K562 (cell line): Measurements from ENCODE around the gene DCAF10. TPM values are rescaled to one million over a fixed set of nuclear protein-coding genes. Genes with fewer than 3 reads are reported as not detected.

Experiments used
- ARID1B ChIP-seq: fragments of 450-650 bp; IDR thresholded peaks from 2 replicates; pipeline ENCODE4 v1.6.1; 2016; ENCODE audit warnings: antibody characterized with exemption, mild to moderate bottlenecking, inconsistent platforms
- CBX1 ChIP-seq: sonication (generic); IDR thresholded peaks from 2 replicates; pipeline ENCODE4 v1.6.1; 2016; ENCODE audit warnings: antibody characterized with exemption, low read depth, mild to moderate bottlenecking
- CHD1 ChIP-seq: fragments of 200-600 bp; sonication (generic); IDR thresholded peaks from one replicate; pipeline ENCODE4 v1.6.1; 2012; ENCODE audit warnings: mild to moderate bottlenecking, moderate library complexity, low read length, inconsistent platforms
- CREB1 ChIP-seq, 2 experiments: sonication (generic) in 1 of 2; formaldehyde crosslinking in 1 of 2; IDR thresholded peaks; 2 replicates each; pipeline versions ENCODE4 v1.6.1 to v1.8.0; 2012 to 2022; ENCODE audit warnings: inconsistent platforms in 1 of 2, mild to moderate bottlenecking in 1 of 2, missing genetic modification reagents in 1 of 2, moderate library complexity in 1 of 2
- CREB5 ChIP-seq: fragments of 250-450 bp; sonication (Bioruptor Pico); IDR thresholded peaks from 2 replicates; pipeline ENCODE4 v1.5.0; 2020; ENCODE audit warnings: mild to moderate bottlenecking
- FIP1L1 ChIP-seq: fragments of 200-400 bp; formaldehyde crosslinking; IDR thresholded peaks from 2 replicates; pipeline ENCODE4 v1.6.1; 2018; ENCODE audit warnings: mild to moderate bottlenecking, low read depth, low read length; ENCODE audit not compliant: poor library complexity, severe bottlenecking
- FOXJ2 ChIP-seq: fragments of 200-800 bp; sonication (Bioruptor generic); IDR thresholded peaks from 2 replicates; pipeline ENCODE4 v1.6.1; 2016; ENCODE audit warnings: missing genetic modification characterization, missing compliant biosample characterization
- KDM5B ChIP-seq: fragments of 200-600 bp; sonication (generic); IDR thresholded peaks from 2 replicates; pipeline ENCODE4 v1.6.1; 2012; ENCODE audit warnings: low read depth, mild to moderate bottlenecking, moderate library complexity, low read length, control low read depth, inconsistent platforms; ENCODE audit not compliant: insufficient replicate concordance
- MEF2D ChIP-seq: conservative IDR thresholded peaks from 2 replicates; pipeline ENCODE4 v1.6.1; 2016; ENCODE audit warnings: low read depth, missing genetic modification characterization, missing compliant biosample characterization
- NCOA6 ChIP-seq: fragments of 450-650 bp; IDR thresholded peaks from 2 replicates; pipeline ENCODE4 v1.6.1; 2017; ENCODE audit warnings: mild to moderate bottlenecking
- PHTF2 ChIP-seq: fragments of 250-450 bp; sonication (Bioruptor Pico); IDR thresholded peaks from 2 replicates; pipeline ENCODE4 v1.5.0; 2021; ENCODE audit warnings: mild to moderate bottlenecking
- SAP30 ChIP-seq: fragments of 200-600 bp; sonication (generic); IDR thresholded peaks from 2 replicates; pipeline ENCODE4 v1.6.1; 2012; ENCODE audit warnings: borderline replicate concordance, low read depth, mild to moderate bottlenecking, moderate library complexity, low read length, control low read depth, inconsistent platforms; ENCODE audit not compliant: insufficient read depth, poor library complexity, severe bottlenecking
- SMAD2 ChIP-seq: fragments of 150-350 bp; IDR thresholded peaks from 2 replicates; pipeline ENCODE4 v1.6.1; 2014; ENCODE audit warnings: low read depth, mild to moderate bottlenecking, low read length
- SMC3 ChIP-seq: conservative IDR thresholded peaks from 2 replicates; pipeline ENCODE4 v1.6.1; 2011; ENCODE audit warnings: low read depth, low read length, improper control_type of control experiment; ENCODE audit not compliant: insufficient read depth
- STAT5A ChIP-seq: IDR thresholded peaks from 2 replicates; pipeline ENCODE4 v1.6.1; 2012; ENCODE audit warnings: low read length, inconsistent platforms, borderline replicate concordance
- ZNF175 ChIP-seq: fragments of 200-800 bp; sonication (Bioruptor generic); IDR thresholded peaks from 2 replicates; pipeline ENCODE4 v1.6.1; 2016; ENCODE audit warnings: low read depth, mild to moderate bottlenecking, missing genetic modification characterization, missing compliant biosample characterization
- ZNF24 ChIP-seq: fragments of 450-650 bp; IDR thresholded peaks from 2 replicates; pipeline ENCODE4 v1.6.1; 2016
- ZNF445 ChIP-seq: fragments of 250-450 bp; sonication (Bioruptor Pico); IDR thresholded peaks from 2 replicates; pipeline ENCODE4 v1.4.0; 2020; ENCODE audit warnings: low read depth, mild to moderate bottlenecking, moderate library complexity
- ZNF561 ChIP-seq: fragments of 450-650 bp; formaldehyde crosslinking; conservative IDR thresholded peaks from 2 replicates; pipeline ENCODE4 v1.4.0; 2020; ENCODE audit warnings: mild to moderate bottlenecking, moderate library complexity
- polyA plus RNA-seq, 8 experiments: library from polyadenylated mRNA; depleted of rRNA in 4 of 8; stranded (reverse) in 5 of 8; unstranded in 3 of 8; fragments of >200 nt; fragmentation: Nextera tagmentation in 2 of 8; fragmentation: Illumina TruSeq in 1 of 8; extraction: Ambion mirVana in 2 of 8; extraction: Trizol in 1 of 8; gene quantifications; 2 replicates each; pipeline versions ENCODE4 v1.2.1 to v1.2.3, GENCODE V29; 2011 to 2014; ENCODE audit warnings: inconsistent platforms in 1 of 8, missing spikeins in 1 of 8
- total RNA-seq, 7 experiments: library from RNA; depleted of rRNA in 6 of 7; stranded (reverse); fragments of >200 nt in 6 of 7; fragmentation: Illumina TruSeq in 2 of 7; extraction: Trizol in 2 of 7; gene quantifications; 2 replicates each; pipeline versions ENCODE4 v1.2.1 to v1.2.3, GENCODE V29; 2011 to 2021; ENCODE audit warnings: low replicate concordance in 1 of 7
- TF ChIP-seq, protein P1 (sequence below): fragments of 450-650 bp; IDR thresholded peaks from one replicate; pipeline ENCODE4 v1.6.1; 2018; ENCODE audit warnings: mild to moderate bottlenecking, moderate library complexity; ENCODE audit not compliant: partially characterized antibody
- TF ChIP-seq, protein P2 (sequence below): fragments of 250-450 bp; sonication (Bioruptor Pico); IDR thresholded peaks from 2 replicates; pipeline ENCODE4 v1.8.0; 2022; ENCODE audit warnings: inconsistent platforms, mild to moderate bottlenecking, moderate library complexity, borderline replicate concordance
- TF ChIP-seq, protein P3 (sequence below), 2 experiments: IDR thresholded peaks; 2 replicates each; pipeline ENCODE4 v1.6.1; 2012; ENCODE audit warnings: improper control_type of control experiment in 2 of 2, low read depth in 2 of 2, low read length in 2 of 2, borderline replicate concordance in 1 of 2

Gene DCAF10
- total and polyA plus RNA-seq, 9 of the 15 experiments (the other 6 are each of a cell fraction or from before 2014, with no cell fraction given): 6.8 to 40.1 (median 16.9) TPM

- TF ChIP-seq, protein P1, sequence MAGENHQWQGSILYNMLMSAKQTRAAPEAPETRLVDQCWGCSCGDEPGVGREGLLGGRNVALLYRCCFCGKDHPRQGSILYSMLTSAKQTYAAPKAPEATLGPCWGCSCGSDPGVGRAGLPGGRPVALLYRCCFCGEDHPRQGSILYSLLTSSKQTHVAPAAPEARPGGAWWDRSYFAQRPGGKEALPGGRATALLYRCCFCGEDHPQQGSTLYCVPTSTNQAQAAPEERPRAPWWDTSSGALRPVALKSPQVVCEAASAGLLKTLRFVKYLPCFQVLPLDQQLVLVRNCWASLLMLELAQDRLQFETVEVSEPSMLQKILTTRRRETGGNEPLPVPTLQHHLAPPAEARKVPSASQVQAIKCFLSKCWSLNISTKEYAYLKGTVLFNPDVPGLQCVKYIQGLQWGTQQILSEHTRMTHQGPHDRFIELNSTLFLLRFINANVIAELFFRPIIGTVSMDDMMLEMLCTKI: no peak
- TF ChIP-seq, protein P2, sequence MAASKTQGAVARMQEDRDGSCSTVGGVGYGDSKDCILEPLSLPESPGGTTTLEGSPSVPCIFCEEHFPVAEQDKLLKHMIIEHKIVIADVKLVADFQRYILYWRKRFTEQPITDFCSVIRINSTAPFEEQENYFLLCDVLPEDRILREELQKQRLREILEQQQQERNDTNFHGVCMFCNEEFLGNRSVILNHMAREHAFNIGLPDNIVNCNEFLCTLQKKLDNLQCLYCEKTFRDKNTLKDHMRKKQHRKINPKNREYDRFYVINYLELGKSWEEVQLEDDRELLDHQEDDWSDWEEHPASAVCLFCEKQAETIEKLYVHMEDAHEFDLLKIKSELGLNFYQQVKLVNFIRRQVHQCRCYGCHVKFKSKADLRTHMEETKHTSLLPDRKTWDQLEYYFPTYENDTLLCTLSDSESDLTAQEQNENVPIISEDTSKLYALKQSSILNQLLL: no peak
- TF ChIP-seq ARID1B (no peak), FIP1L1 (peak; percentile 7), ZNF175 (CRISPR knock-in tag) (no peak), SAP30 (peak; percentile 73), CREB1 (IDR thresholded peaks at IDR 0.05) (peak; percentile 24; the same call in 1 of the 2 replicates), CREB1 (CRISPR knock-in tag; IDR thresholded peaks at IDR 0.05) (no peak), MEF2D (tag) (no peak), STAT5A (no peak), FOXJ2 (tag) (no peak), ZNF445 (CRISPR knock-in tag) (no peak), ZNF24 (no peak; the same call in 1 of the 2 replicates), PHTF2 (CRISPR knock-in tag) (no peak), CHD1 (peak; percentile 84), KDM5B (peak; percentile 9), ZNF561 (CRISPR knock-in tag) (no peak), CBX1 (no peak), CREB5 (no peak), SMC3 (no peak), SMAD2 (no peak), NCOA6 (no peak)
- TF ChIP-seq, protein P3, sequence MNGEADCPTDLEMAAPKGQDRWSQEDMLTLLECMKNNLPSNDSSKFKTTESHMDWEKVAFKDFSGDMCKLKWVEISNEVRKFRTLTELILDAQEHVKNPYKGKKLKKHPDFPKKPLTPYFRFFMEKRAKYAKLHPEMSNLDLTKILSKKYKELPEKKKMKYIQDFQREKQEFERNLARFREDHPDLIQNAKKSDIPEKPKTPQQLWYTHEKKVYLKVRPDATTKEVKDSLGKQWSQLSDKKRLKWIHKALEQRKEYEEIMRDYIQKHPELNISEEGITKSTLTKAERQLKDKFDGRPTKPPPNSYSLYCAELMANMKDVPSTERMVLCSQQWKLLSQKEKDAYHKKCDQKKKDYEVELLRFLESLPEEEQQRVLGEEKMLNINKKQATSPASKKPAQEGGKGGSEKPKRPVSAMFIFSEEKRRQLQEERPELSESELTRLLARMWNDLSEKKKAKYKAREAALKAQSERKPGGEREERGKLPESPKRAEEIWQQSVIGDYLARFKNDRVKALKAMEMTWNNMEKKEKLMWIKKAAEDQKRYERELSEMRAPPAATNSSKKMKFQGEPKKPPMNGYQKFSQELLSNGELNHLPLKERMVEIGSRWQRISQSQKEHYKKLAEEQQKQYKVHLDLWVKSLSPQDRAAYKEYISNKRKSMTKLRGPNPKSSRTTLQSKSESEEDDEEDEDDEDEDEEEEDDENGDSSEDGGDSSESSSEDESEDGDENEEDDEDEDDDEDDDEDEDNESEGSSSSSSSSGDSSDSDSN (IDR thresholded peaks at IDR 0.05; ENCODE audit: borderline replicate concordance in 1 of 2, low read depth in 2 of 2, low read length in 2 of 2): peak in 1 of 2 experiments; percentile 10; a peak in 1 of 4 replicates
Observed at GRCh38 chr9:37801287-37801850, 772 bp downstream of the DCAF10 start (continued).
